Activated naive CD8-positive, alpha-beta T cell treated with anti-CD3 and anti-CD28 coated beads, Interleukin-2, amount 50 U/mL, for 24 hours (primary cell): Measurements from ENCODE around the gene JAZF1.

Experiments used
- ATAC-seq: fragments of 150-1000 bp; cut with Tn5 transposase; one replicate; pipeline ENCODE4 v1.10.0; 2021
- DNase-seq: peaks from one replicate; pipeline ENCODE4 v3.0.0; 2021
- H3K27ac Mint-ChIP-seq: one replicate; pipeline ENCODE4 v1.8.0; 2021; ENCODE audit warnings: mild to moderate bottlenecking, mixed read lengths
- H3K27me3 Mint-ChIP-seq: one replicate; pipeline ENCODE4 v1.8.0; 2021; ENCODE audit warnings: mixed read lengths
- H3K36me3 Mint-ChIP-seq: one replicate; pipeline ENCODE4 v1.8.0; 2021; ENCODE audit warnings: low read depth, mixed read lengths
- H3K4me1 Mint-ChIP-seq: one replicate; pipeline ENCODE4 v1.8.0; 2021; ENCODE audit warnings: mixed read lengths
- H3K4me3 Mint-ChIP-seq: one replicate; pipeline ENCODE4 v1.8.0; 2021; ENCODE audit warnings: mild to moderate bottlenecking, moderate library complexity, mixed read lengths
- H3K9me3 Mint-ChIP-seq: one replicate; pipeline ENCODE4 v1.8.0; 2021; ENCODE audit warnings: mixed read lengths

Gene JAZF1

DNA sequence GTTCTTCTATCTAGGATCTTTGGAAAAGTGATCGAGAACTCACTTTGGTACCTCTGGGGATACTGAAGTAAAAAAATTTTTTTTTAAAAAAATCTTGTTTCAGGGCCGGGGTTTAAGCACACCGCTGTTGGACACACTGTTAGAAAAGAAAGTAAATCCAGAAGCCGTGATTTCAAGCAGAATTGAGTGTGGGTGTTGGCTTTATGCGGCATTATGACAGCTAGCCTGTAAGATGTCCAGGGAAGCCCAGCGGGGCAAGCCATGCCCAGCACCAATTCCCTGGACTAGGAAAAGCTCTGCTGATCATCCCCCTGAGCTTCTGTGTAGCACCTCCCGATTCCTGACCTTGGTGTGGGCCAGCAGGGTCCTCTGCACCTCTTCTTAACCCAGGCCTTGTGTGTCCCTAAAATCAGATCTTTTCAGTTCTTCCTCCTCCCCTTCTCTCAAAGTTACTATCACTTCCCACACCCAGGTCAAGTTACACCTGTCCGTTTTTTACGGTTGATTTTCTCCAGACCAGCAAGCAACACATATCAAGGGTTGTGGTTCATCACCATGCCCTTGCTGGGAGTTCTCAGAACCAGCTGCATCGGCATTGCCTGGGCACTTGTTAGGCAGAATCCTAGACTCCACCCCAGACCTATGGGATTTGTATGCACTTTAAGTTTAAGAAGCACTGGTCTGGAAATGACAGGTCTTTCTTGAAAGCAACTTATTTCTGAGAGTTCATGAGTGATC lies 235.4 kb downstream of the JAZF1 start:
- H3K27ac Mint-ChIP-seq: no peak overlapping the region
- no peaks in the 10 kb centered on the region for H3K9me3 Mint-ChIP-seq
- H3K4me1 Mint-ChIP-seq: no peaks in the 10 kb centered on the region
- ATAC-seq (no peak), DNase-seq (no peak)
- no peak overlapping the region for H3K4me3 Mint-ChIP-seq
- no peaks in the 10 kb centered on the region for H3K27me3 Mint-ChIP-seq
- H3K36me3 Mint-ChIP-seq: peaks cover 7% of the 10 kb centered on the region

GRCh38 chr7:27944643-27945042 lies 236.0 kb downstream of the JAZF1 start:
- DNase-seq (no peak), ATAC-seq (no peak)
- H3K27ac Mint-ChIP-seq: no peak overlapping the region
- H3K27me3 Mint-ChIP-seq: no peaks in the 10 kb centered on the region
- H3K36me3 Mint-ChIP-seq: peaks cover 6% of the 10 kb centered on the region
- H3K9me3 Mint-ChIP-seq: no peaks in the 10 kb centered on the region
- H3K4me1 Mint-ChIP-seq: no peaks in the 10 kb centered on the region
- H3K4me3 Mint-ChIP-seq: no peak overlapping the region

DNA sequence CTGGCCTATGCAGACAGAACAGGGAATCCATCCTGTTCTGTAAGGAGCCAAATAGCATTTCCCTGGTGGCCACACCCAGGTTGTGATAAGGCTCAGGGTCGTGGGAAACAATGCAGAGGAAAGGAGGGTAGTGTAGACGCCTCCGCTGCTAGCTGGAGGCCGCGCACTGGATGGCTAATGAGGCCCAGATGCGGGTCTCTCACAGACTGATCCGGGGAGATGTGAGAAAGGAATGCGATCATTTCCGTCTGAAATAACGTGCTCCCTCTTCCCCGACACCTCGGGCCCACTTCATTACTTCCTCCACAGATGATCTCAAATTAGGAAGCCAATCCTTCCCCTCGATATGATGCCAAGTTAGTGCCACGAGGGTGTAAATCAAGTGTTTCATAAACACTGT lies 237.4 kb downstream of the JAZF1 start:
- ATAC-seq (no peak), DNase-seq (no peak)
- H3K27ac Mint-ChIP-seq: no peak overlapping the region
- no peaks in the 10 kb centered on the region for H3K4me1 Mint-ChIP-seq
- peaks cover 6% of the 10 kb centered on the region for H3K36me3 Mint-ChIP-seq
- H3K27me3 Mint-ChIP-seq: no peaks in the 10 kb centered on the region
- H3K9me3 Mint-ChIP-seq: no peaks in the 10 kb centered on the region
- no peak overlapping the region for H3K4me3 Mint-ChIP-seq

GRCh38 chr7:27942711-27943110 lies 237.9 kb downstream of the JAZF1 start:
- no peak overlapping the region for H3K4me3 Mint-ChIP-seq
- ATAC-seq: no peak
- H3K9me3 Mint-ChIP-seq: no peaks in the 10 kb centered on the region
- no peak for DNase-seq
- H3K27me3 Mint-ChIP-seq: no peaks in the 10 kb centered on the region
- H3K4me1 Mint-ChIP-seq: no peaks in the 10 kb centered on the region
- peaks cover 6% of the 10 kb centered on the region for H3K36me3 Mint-ChIP-seq
- H3K27ac Mint-ChIP-seq: no peak overlapping the region

DNA sequence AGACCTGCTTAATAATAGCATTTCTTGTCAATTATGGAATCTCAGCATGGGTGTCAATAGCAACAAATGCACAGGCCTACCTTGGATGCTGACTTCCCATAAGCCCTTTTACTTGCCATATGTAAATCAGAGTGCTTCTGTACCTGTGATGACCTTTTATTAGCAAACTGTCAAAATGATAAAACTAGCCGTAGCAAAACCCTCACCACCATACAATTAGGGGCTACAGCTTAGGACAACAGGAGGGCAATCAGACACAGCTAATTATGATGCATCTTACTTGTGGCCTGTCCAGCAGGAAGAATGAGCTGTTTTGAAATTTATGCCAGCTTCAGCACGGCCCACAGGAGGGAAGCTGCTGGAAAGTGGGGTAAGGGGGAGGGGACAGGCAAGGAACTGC lies 239.1 kb downstream of the JAZF1 start:
- no peaks in the 10 kb centered on the region for H3K27me3 Mint-ChIP-seq
- H3K4me3 Mint-ChIP-seq: no peak overlapping the region
- peaks cover 6% of the 10 kb centered on the region for H3K36me3 Mint-ChIP-seq
- no peaks in the 10 kb centered on the region for H3K9me3 Mint-ChIP-seq
- ATAC-seq (no peak), DNase-seq (no peak)
- no peaks in the 10 kb centered on the region for H3K4me1 Mint-ChIP-seq
- no peak overlapping the region for H3K27ac Mint-ChIP-seq

DNA sequence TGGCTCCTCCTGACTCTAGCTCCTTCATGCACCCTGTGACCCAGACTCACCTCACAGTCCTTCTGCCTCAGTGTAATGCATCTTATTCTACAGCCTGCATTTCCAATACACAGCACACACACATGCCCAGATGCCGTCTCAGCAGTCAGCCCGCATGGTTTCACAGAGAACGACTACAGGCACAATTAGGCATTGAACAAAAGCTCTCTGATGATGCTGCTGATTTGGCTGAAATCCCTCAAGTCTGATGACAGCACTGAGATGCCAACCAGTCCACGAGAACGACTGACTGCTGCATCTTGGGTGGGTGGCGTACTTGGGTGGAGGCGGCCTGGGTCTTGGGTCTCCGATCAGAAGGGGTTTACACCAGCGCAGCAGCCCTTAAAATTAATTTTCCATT lies 240.3 kb downstream of the JAZF1 start:
- no peak for DNase-seq
- H3K36me3 Mint-ChIP-seq: peaks cover 6% of the 10 kb centered on the region
- H3K4me3 Mint-ChIP-seq: no peak overlapping the region
- no peak for ATAC-seq
- no peaks in the 10 kb centered on the region for H3K4me1 Mint-ChIP-seq
- H3K27me3 Mint-ChIP-seq: no peaks in the 10 kb centered on the region
- no peak overlapping the region for H3K27ac Mint-ChIP-seq
- no peaks in the 10 kb centered on the region for H3K9me3 Mint-ChIP-seq

- peaks cover 6% of the 10 kb centered on the region for H3K36me3 Mint-ChIP-seq
- no peaks in the 10 kb centered on the region for H3K4me1 Mint-ChIP-seq
Observed at GRCh38 chr7:27939893-27940292, 240.7 kb downstream of the JAZF1 start.

DNA sequence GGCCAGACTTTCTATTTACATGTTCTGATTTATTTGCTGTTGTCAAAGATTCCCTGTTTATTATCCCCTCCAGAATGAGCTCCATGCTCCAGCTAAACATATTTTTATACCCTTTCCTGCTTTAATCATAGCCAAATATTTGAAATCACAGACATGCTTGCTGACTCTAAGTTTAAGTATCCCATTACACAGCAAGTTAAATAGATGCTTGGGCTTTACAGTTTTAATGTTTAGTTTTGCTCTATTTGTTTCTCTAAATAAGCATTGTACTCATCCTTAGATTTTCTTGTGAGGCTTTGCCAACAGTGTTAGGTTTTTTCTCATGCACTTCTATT lies 243.9 kb downstream of the JAZF1 start:
- Mint-ChIP-seq H3K4me1 (no peaks in the 10 kb centered on the region), H3K4me3 (no peak overlapping the region), H3K9me3 (no peaks in the 10 kb centered on the region), H3K27ac (no peak overlapping the region), H3K27me3 (no peaks in the 10 kb centered on the region), H3K36me3 (peaks cover 4% of the 10 kb centered on the region)
- no peak for DNase-seq
- no peak for ATAC-seq

More at GRCh38 chr7:27939893-27940292, 240.7 kb downstream of the JAZF1 start:
- ATAC-seq: no peak
- no peak for DNase-seq
- no peak overlapping the region for H3K27ac Mint-ChIP-seq
- H3K27me3 Mint-ChIP-seq: no peaks in the 10 kb centered on the region
- no peak overlapping the region for H3K4me3 Mint-ChIP-seq
- no peaks in the 10 kb centered on the region for H3K9me3 Mint-ChIP-seq

- H3K36me3 Mint-ChIP-seq: peaks cover 4% of the 10 kb centered on the region
- H3K9me3 Mint-ChIP-seq: no peaks in the 10 kb centered on the region
- no peak for ATAC-seq
Observed at GRCh38 chr7:27936047-27936767, 244.4 kb downstream of the JAZF1 start.

GRCh38 chr7:27933671-27934565 lies 246.7 kb downstream of the JAZF1 start:
- no peak overlapping the region for H3K4me3 Mint-ChIP-seq
- H3K9me3 Mint-ChIP-seq: no peaks in the 10 kb centered on the region
- H3K4me1 Mint-ChIP-seq: no peaks in the 10 kb centered on the region
- no peak overlapping the region for H3K27ac Mint-ChIP-seq
- ATAC-seq: no peak
- DNase-seq: no peak
- no peaks in the 10 kb centered on the region for H3K27me3 Mint-ChIP-seq
- no peaks in the 10 kb centered on the region for H3K36me3 Mint-ChIP-seq

More at GRCh38 chr7:27936047-27936767, 244.4 kb downstream of the JAZF1 start:
- no peak overlapping the region for H3K4me3 Mint-ChIP-seq
- H3K27me3 Mint-ChIP-seq: no peaks in the 10 kb centered on the region
- no peak for DNase-seq
- no peaks in the 10 kb centered on the region for H3K4me1 Mint-ChIP-seq
- no peak overlapping the region for H3K27ac Mint-ChIP-seq

- Mint-ChIP-seq H3K9me3 (no peaks in the 10 kb centered on the region), H3K27me3 (no peaks in the 10 kb centered on the region), H3K36me3 (no peaks in the 10 kb centered on the region), H3K4me3 (no peak overlapping the region), H3K27ac (no peak overlapping the region), H3K4me1 (peaks cover 2% of the 10 kb centered on the region)
- no peak for DNase-seq
- ATAC-seq: no peak
Observed at GRCh38 chr7:27930910-27931476, 249.6 kb downstream of the JAZF1 start.

DNA sequence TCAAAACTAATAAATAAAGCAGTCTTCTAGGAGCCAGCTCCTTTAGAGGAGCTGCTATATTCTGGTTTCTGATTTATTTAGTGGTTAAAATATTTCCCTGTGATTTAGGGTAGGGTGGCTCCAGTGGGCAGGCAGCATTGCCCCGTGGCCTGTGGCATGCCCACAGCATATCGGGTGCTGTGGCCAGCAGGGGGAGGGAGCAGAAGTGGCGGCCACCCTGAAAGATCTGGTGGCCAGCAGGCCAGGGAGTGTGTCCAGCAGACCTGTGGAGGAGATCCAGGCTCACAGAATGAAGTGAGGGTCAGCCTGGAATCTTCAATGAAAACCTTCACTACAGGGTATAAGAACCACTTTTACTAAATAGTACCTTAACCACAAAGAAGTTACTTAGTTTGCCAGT lies 251.5 kb downstream of the JAZF1 start:
- no peaks in the 10 kb centered on the region for H3K27me3 Mint-ChIP-seq
- no peak overlapping the region for H3K4me3 Mint-ChIP-seq
- ATAC-seq: no peak
- H3K4me1 Mint-ChIP-seq: peaks cover 4% of the 10 kb centered on the region
- H3K9me3 Mint-ChIP-seq: no peaks in the 10 kb centered on the region
- no peaks in the 10 kb centered on the region for H3K36me3 Mint-ChIP-seq
- DNase-seq: no peak
- H3K27ac Mint-ChIP-seq: no peak overlapping the region

DNA sequence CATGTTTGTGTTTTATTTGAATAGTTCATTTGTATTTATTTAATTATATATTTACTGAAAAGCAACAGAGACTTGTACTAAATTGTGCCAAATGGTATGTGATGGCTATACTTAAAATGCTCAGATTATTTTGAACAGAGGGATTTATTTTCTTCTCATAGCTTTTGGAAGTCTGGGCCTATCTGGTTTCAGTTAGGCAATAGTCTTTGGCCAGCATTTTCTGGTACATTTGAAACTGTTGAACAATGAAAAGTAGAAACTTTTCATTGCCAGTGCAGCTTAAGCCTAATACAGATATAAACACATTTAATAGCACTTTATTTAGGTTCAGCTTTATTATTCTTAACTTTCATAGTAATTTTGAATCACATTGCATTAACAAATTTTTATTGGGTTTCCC lies 252.6 kb downstream of the JAZF1 start:
- Mint-ChIP-seq H3K36me3 (no peaks in the 10 kb centered on the region), H3K4me3 (no peak overlapping the region), H3K4me1 (peaks cover 4% of the 10 kb centered on the region), H3K27me3 (no peaks in the 10 kb centered on the region), H3K9me3 (no peaks in the 10 kb centered on the region), H3K27ac (no peak overlapping the region)
- DNase-seq: no peak
- ATAC-seq: no peak

DNA sequence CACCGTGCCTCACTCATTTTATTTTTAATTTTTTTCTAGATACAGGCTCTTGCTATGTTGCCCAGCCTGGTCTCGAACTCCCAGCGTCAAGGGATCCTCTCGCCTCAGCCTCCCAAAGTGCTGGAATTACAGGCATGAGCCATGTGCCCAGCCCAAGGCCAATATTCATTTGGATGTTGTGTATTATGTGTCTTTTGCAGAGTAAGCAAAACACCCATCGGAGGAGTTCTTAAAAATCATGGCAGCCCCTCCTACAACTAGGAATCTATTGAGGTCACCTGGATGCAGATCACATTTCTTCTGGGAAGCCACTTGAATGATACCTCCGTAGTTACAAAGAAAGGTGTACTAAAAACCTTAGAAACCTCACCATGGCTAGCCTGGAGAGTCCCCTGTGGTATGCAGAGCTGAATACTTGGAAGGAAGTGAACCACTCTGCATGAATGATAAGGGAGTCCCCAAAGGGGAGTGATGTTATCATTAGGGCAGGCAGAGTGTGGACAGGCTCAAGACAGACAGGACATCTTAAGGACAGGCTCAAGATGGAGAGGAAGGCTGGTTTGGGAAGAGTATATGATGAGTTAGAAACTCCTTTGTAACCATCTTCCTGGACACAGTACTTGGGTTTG lies 254.9 kb downstream of the JAZF1 start:
- Mint-ChIP-seq H3K9me3 (no peaks in the 10 kb centered on the region), H3K27ac (no peak overlapping the region), H3K27me3 (no peaks in the 10 kb centered on the region), H3K4me3 (no peak overlapping the region), H3K36me3 (no peaks in the 10 kb centered on the region), H3K4me1 (peaks cover 4% of the 10 kb centered on the region)
- no peak for DNase-seq
- ATAC-seq: peak; percentile 66
